Nephron (organoid): ENCODE data around the gene GAS7.

Experiments
- H3K27ac Mint-ChIP-seq, 3 experiments: 2 replicates each; pipeline ENCODE4 v1.8.0; 2020; ENCODE audit warnings: mixed read lengths in 3 of 3, mild to moderate bottlenecking in 2 of 3, moderate library complexity in 1 of 3
- H3K27me3 Mint-ChIP-seq: 2 replicates; pipeline ENCODE4 v1.8.0; 2021; ENCODE audit warnings: low read depth, mild to moderate bottlenecking, moderate library complexity, mixed read lengths
- H3K36me3 Mint-ChIP-seq: 2 replicates; pipeline ENCODE4 v1.8.0; 2020; ENCODE audit warnings: low read depth, mixed read lengths
- H3K4me1 Mint-ChIP-seq: 2 replicates; pipeline ENCODE4 v1.8.0; 2020; ENCODE audit warnings: mixed read lengths
- H3K4me3 Mint-ChIP-seq, 3 experiments: 2 replicates each; pipeline ENCODE4 v1.8.0; 2020; ENCODE audit warnings: mild to moderate bottlenecking in 3 of 3, mixed read lengths in 3 of 3, moderate library complexity in 2 of 3
- H3K9me3 Mint-ChIP-seq: 2 replicates; pipeline ENCODE4 v1.8.0; 2020; ENCODE audit warnings: mixed read lengths
- CTCF ChIP-seq, 3 experiments: fragments of 200-600 bp; sonication (generic); IDR thresholded peaks; one replicate each; pipeline ENCODE4 v1.5.0; 2021; ENCODE audit warnings: antibody characterized with exemption in 3 of 3; ENCODE audit not compliant: unreplicated experiment in 3 of 3

The GAS7 gene

GRCh38 chr17:10197721-10198508 is 491 bp downstream of the GAS7 start:
- Mint-ChIP-seq H3K4me3 (peak overlapping the region; percentile 79 to 83 (median 83)), H3K36me3 (peaks cover 7% of the 10 kb centered on the region), H3K4me1 (peaks cover 11% of the 10 kb centered on the region), H3K27me3 (peaks cover 50% of the 10 kb centered on the region), H3K9me3 (peaks cover 33% of the 10 kb centered on the region), H3K27ac (no peak overlapping the region)
- no peak for TF ChIP-seq CTCF (IDR thresholded peaks at IDR 0.05; ENCODE audit: unreplicated experiment in 3 of 3)

GRCh38 chr17:10197362-10197720 is 1.1 kb downstream of the GAS7 start:
- Mint-ChIP-seq H3K36me3 (peaks cover 7% of the 10 kb centered on the region), H3K9me3 (peaks cover 33% of the 10 kb centered on the region), H3K4me1 (peaks cover 11% of the 10 kb centered on the region), H3K27me3 (peaks cover 50% of the 10 kb centered on the region), H3K4me3 (peak overlapping the region; percentile 60 to 78 (median 75)), H3K27ac (peak overlapping the region in 1 of 3 experiments; percentile 43)
- TF ChIP-seq CTCF (IDR thresholded peaks at IDR 0.05; ENCODE audit: unreplicated experiment in 3 of 3) = no peak

GRCh38 chr17:10196941-10197340 is 1.5 kb downstream of the GAS7 start:
- H3K4me1 Mint-ChIP-seq = peaks cover 11% of the 10 kb centered on the region

GRCh38 chr17:10196384-10196895 is 2.0 kb downstream of the GAS7 start:
- peak overlapping the region in 1 of 3 experiments; percentile 43 for H3K27ac Mint-ChIP-seq
- peaks cover 7% of the 10 kb centered on the region for H3K36me3 Mint-ChIP-seq
- peaks cover 50% of the 10 kb centered on the region for H3K27me3 Mint-ChIP-seq
- TF ChIP-seq CTCF (IDR thresholded peaks at IDR 0.05; ENCODE audit: unreplicated experiment in 3 of 3) = no peak
- peaks cover 36% of the 10 kb centered on the region for H3K9me3 Mint-ChIP-seq
- H3K4me3 Mint-ChIP-seq = peak overlapping the region; percentile 60 to 78 (median 75)
- peaks cover 11% of the 10 kb centered on the region for H3K4me1 Mint-ChIP-seq

More at GRCh38 chr17:10196941-10197340, 1.5 kb downstream of the GAS7 start:
- Mint-ChIP-seq H3K27ac (peak overlapping the region in 1 of 3 experiments; percentile 43), H3K4me3 (peak overlapping the region; percentile 60 to 78 (median 75)), H3K27me3 (peaks cover 50% of the 10 kb centered on the region), H3K9me3 (peaks cover 34% of the 10 kb centered on the region), H3K36me3 (peaks cover 7% of the 10 kb centered on the region)
- TF ChIP-seq CTCF (IDR thresholded peaks at IDR 0.05; ENCODE audit: unreplicated experiment in 3 of 3) = no peak

- TF ChIP-seq CTCF (IDR thresholded peaks at IDR 0.05; ENCODE audit: unreplicated experiment in 3 of 3) = no peak
- H3K27ac Mint-ChIP-seq = no peak overlapping the region
- H3K9me3 Mint-ChIP-seq = peaks cover 36% of the 10 kb centered on the region
- H3K36me3 Mint-ChIP-seq = peaks cover 7% of the 10 kb centered on the region
- peaks cover 11% of the 10 kb centered on the region for H3K4me1 Mint-ChIP-seq
- H3K4me3 Mint-ChIP-seq = no peak overlapping the region
- peaks cover 40% of the 10 kb centered on the region for H3K27me3 Mint-ChIP-seq
These were observed 3.2 kb downstream of the GAS7 start for GRCh38 chr17:10195090-10195805.
